Eye (tissue), 1 donor: Measurements from ENCODE around the gene PRKCA.
A peak's percentile ranks its signal among the peaks of the same experiment; 100 is the strongest.

ENCODE experiments used
- DNase-seq: peaks from one replicate; pipeline ENCODE4 v3.0.0-alpha.2; 2015

The PRKCA gene

DNA sequence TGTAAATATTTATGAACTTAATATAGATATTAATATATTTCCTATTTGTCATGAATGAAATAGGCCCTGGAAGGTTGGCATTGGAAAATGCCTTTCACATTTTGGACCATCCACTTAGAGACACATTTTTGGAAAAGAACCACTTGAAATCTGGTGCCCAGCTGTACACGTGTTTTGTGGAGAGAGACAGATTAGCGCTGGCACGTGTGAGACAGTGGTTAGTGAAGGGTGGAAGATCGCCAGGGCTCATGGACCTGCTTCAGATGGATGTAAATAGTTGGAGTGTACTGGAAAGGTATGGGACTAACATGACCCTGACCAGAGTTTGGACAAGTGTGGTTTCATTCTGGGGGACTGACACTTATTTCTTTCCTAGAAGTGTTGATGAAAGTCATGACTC is 222.9 kb downstream of the PRKCA start:
- no peak for DNase-seq

DNA sequence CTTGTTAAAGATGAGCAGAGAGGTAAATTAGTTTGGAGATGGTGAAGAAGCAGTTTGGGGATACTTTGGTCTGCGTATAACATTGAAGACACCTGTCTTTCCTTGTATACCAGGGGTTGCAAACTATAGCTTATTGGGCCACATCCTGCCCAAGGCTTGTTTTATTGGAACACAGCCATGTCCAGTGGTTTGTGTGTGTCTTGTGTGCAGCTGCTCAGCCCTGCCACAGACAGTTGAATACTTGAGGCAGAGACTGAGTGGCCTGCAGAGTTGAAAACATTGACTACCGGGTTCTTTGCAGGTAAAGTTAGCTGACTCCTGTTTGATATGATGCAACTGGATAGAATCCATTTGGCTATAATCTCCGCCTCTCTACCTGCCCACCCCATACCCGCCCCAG is 224.4 kb downstream of the PRKCA start:
- no peak for DNase-seq

DNA sequence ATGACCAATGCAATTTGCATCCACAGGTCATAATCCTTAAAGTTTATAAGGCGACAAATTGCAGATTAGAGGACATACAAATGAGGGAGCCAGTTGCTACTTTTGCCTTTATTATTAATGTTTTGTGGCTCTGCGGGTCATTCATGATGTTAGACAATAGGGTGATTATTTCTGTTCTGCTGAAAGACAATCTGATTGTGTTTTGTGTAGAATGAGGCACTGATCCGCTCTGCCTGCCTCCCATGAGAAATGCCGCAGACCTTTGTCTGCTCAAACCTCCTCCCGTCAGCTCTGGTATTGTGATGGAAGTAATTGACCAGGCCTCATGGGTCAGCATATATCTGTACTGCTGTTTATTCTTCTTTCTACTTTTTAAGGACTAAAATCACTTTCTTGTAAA is 224.9 kb downstream of the PRKCA start:
- peak; percentile 61 for DNase-seq

DNA sequence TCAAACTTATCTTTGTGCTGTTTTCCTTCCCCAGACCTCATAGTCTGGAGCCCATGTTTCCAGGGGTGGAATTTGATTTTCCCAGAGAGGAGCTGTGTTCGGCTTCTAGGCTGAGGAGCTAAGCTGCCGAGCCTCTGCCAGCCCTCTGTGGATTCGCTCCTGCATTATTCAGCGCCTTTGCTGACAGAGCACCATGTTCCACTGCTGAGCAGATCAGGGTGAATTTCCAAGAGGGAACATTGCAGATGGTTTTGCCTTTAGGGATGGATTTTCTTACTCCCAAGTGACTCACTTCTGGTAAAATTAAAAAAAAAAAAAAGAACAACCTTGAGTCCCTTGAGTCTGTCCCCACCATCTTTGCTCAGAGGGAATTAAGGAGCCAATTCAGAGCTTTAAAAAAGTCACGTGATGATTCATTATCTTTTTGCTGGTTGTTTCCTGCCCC is 229.5 kb downstream of the PRKCA start:
- no peak for DNase-seq

DNA sequence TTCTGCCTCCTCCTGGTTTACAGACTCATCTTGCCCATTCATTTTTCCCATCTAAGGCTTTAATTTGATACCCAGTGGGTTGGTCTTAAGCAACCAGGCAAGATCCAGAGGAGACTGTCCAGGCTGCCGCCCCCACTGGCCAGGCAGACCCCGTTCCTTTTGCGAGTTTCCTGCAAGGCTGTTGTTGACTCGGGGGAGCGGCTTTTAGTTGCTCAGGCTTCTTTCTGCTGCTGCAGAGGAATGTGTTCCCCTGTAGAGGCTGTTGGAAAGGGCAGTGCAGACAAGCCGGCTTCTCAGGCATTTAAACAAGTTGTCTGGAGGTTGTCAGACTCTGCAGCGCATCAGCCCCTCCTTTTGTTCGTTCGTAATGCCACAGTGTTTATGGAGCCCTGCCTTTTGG is 231.2 kb downstream of the PRKCA start:
- DNase-seq: peak; percentile 78

DNA sequence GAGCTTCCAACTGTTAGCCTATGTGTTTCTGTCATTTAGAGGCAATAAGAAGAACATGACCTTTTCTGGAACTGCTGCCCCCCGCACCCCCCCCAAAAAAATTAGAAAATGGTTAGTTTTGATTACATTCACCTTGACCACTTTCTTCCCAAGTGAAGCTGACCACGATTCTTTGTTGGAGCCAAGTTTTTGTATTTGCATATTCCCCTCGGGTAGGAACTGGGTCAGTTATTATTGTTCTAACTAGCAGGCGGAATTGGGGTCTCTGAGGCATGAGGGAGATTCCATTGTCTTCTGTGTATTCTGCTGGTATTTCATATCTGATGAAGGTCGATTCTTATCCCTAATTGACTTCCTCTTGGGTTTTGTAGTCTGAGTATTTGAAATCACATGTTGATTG is 231.6 kb downstream of the PRKCA start:
- DNase-seq: peak; percentile 77

DNA sequence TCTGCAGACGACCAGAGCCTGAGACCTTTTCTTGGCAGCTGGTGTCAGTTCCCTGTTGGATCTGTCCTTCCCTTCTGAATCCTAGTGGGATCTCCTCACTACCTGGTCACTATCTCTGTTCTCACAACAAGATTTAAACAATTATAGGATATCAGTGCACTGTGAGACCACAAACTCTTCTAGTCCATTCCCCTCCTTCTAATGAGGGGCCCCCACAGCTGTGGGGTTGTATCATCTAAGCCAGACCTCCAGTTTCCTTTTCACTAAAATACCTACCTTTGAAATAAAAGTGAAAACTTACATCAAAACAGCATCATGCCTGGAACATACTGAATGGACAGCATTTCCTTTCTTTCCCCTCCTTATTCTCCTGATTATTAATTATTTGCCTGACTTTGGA is 233.2 kb downstream of the PRKCA start:
- no peak for DNase-seq

DNA sequence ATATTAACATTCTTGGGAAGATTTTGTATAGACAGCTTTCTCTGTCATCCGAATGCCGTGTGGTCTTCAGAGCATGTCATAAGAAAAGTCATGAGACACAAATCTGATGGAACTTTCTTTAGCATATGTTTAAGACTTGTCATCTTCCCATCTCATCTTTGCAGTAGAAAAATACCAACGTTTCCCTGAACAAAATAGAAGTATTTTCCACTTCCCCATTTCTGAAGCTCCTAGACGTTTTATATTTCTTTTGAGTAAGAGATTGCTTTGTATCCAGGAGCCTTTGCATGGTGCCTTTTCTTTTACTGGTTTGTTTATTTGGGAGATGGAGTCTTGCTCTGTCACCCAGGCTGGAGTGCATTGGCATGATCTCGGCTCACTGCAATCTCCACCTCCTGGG is 235.1 kb downstream of the PRKCA start:
- no peak for DNase-seq

DNA sequence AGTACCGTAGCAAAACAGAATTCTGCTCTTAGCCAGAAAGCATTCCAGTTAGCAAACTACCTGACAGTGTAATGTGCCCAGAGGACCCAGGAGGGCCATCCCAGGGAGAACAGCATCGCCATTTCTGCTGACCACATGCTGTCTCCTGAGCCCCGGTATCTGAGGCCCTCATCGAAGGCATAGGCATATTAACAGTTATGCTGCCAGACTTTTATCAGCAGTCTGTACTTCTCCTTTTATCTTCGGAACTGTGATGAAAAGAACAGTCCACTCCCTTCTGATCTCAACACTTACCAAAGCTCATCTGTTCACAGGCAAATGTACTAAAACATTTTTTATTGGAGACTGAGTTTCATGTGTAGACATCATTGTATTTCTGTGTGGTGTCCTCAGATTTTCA is 236.4 kb downstream of the PRKCA start:
- no peak for DNase-seq

DNA sequence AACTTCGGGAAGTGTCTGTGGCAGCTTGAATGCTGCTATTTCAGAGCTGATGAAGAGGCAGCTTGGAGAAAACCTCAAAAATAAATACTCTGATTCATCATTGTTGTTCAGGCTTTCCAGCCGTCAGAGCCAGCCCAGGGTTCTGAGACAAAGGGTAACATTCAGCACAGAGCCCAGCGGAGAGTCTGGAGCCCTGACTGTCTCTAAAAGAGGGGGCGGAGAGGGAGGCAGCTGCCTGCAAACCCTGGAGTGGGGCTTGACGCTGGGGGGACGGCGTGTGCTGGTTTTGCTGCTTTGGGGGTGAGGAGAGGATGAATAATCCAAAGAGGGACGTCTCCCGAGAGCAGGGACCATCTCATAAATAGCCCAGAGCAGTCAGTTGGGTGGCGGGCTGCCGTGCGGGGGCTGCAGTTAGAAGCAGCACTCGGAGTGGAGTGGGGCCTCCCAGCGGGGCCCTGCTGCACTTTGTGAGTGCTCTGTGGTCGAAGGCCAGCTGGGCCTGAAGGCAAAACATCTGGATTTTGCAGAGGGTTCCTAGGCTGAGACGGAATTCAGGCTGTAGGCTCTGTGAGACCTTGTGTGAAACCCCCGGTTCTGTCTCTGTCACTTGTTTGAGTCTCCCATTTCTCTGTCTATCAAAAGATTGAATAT is 237.8 kb downstream of the PRKCA start:
- DNase-seq: peak; percentile 76

DNA sequence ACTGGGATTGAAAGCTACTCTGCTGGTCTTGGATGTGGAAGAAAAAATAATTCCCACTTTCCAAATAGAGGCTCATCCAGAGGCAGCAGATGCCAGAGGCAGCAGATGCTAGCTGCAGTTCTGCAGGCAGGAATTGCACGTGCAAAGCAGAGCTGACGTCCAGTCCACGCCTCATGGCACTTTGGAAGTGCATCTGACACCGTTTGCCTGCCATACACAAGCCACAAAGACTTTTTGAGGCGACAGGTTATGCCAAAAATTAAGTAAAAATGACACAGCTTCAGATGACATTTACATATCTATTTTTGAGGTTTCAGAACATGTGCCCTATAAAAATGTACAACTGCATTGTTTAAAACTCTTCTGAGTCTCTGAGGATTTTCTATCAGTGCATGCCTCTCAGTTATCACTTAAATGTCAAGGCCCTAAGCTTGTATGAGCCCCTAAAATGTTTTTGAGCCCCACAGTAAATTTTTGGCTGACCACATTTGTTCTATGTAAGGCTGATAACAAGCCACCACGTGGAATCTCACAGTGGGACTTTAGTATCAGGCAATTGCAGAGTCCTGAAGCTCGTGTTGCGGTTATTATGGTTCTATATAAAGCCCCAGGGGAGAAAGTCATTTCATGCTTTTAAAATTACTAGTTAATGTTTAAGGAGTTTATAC is 239.2 kb downstream of the PRKCA start:
- DNase-seq: no peak

DNA sequence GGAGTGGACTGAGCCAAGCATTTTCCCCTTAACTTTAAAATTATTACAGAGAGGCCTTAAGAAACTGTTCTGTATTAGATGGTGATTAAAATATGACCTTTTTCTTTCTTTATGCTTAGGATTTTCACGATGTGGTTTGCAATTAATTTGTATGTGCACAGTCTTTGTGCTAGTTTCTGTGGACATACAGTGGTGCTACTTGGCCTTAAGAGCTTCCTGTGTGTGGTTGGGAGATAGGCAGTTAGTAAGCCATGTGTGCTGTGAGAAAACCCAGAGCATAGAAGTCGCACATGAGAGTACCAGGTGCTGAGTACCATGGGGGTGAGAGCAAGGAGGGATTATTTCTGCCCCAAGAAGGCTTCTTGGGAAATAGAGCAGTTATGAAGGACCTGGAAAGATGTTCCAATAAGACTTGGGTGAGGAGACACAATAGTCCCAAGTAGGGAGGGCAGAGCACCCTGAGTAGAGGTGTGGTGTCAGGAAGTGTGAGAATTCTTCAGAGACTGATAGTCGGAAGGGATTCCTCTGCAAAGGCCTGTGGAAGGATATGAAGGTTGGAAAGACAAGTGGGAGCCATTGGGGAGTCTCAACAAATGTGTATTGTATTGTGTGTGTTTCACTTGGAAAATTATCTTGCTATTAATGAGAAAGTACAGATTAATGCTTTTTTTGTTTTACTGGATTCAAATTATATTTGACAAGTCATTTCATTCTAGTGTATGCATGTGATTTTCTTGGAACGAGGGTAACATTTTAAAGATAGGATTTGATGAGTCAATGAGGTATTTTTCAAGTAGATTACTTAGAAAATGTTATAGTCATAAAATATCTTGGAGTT is 239.9 kb downstream of the PRKCA start:
- DNase-seq: no peak

DNA sequence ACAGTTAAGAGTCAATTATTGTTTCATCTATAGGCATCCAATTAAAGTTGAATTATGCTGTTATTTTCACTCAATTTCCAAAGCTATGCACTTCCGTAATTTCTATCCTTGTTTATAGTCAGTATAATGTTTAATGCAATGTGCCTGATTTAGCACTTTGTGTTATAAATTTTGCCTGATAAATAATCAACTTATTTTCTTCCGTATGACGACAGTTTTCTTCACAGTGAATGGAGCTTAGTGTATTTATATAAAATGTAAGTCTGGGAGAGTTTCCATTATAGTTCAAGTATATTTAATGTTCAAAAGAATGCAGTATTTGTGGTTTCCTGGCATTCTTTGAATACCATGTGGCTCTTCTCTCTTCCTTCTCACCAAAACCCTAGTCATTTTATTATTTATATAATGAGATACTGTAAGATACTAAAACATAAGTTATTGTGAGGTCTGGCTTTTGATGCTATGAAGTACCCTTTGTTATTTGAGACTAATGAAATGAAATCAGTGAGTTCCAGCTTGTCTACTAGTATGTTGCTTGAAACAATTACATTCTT is 240.6 kb downstream of the PRKCA start:
- DNase-seq: peak; percentile 46

DNA sequence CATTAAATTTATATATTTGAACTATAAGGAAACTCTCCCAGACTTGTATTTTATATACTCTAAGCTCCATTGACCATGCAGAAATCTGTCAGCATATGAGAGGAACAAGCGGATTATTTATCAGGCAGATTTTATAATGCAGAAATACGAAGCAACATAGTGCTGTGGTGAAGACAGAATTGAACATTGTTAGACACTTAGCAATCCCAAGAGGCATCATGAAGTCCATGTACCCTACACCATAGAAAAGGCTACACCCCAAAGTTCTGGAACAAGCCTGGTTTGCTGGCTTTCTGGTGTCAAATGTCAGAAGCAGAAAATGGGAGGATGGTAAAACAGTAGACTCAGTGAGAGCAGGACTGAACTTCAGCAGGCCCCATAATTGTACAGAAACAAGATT is 241.1 kb downstream of the PRKCA start:
- DNase-seq: no peak

DNA sequence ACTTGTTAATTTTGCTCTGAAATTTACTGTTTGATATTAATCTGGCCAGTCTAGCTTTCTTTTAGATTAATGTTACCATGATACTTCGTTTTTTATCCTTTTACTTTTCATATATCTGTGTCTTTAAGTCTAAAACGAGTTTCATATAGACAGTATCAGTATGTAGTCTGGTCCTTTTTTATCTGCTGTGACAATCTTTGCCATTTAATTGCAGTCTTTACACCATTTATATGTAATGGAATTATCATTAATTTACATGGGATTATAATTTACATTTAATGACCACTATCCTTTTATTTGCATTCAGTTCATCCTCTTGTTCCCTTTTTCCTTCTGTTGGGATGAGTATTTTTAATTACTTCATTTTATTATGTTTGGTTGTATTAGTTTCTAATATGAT is 243.5 kb downstream of the PRKCA start:
- DNase-seq: no peak

DNA sequence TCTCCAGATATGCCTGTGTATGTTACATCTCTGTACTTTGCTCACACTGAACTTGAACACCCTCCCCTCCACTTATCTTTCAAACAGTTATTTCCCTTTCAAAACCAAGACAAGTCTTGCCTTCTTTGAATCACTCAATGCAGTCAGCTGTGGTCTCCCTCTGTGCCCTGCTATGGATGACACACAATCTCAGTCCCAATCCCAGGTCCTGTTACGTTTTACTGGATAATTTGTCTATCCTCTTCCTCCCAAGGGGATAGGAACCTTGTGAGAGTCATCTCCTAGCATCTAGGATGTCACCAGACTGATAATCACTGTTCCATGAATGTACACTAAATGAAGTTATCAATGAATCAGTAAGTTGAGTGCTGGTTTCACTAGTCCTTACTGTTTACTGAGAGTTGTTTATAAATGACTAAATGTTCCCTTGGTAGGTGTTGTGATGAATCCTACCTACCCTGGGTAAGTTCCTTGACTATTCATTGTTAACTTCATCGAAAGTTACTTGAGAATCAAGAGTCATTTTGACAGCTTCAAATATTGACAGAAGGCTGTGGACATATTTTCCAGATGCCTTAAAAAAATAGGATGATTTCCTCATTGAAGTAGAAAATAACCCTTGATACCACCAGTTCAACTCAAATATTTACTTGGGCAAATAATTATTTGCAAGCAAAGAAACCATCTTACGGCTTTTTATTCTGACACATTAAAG is 244.9 kb downstream of the PRKCA start:
- no peak for DNase-seq

DNA sequence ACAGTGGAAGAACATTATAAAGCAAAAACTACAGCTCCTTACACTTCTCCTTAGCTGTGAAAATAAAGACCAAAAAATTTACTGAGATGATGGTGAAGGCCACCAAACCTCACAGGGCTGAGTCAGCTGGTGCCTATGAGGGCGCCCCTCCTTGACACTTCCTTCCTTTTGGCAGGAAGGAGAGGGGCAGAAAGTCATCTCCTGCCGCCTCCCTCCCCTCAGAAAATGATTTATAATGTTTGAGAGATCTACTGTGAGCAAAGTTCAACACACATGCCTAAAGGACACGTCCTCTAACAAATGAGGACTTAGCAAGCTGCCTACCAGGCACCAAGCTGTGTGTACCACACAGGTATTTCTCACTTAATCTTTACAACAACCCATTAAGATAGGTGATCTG is 245.7 kb downstream of the PRKCA start:
- DNase-seq: no peak

DNA sequence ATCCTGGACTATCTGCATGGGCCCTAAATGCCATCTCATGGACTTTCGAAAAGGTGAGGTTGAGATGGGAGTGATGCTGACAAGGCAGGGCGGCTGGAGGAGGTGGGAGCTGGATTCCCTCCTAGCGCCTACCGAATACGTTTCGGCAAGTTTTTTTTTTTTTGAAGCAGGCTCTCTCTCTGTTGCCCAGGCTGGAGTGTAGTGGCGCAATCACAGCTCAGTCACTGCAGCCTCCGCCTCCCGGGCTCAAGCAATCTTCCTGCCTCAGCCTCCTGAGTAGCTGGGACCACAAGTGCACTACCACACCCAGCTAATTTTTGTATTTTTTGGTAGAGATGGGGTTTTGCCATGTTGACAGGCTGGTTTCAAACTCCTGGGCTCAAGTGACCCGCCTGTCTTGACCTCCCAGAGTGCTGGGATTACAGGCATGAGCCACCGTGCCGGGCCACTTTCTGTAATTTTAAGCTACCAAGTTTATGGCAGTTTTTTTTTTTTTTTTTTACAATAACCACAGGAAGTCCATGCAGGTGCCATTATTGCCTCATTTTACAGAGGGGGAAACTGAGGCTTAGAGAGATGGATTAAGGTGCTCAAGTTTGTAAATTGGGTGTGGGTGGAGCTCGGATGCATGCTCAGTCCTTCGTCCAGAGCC is 246.4 kb downstream of the PRKCA start:
- no peak for DNase-seq

DNA sequence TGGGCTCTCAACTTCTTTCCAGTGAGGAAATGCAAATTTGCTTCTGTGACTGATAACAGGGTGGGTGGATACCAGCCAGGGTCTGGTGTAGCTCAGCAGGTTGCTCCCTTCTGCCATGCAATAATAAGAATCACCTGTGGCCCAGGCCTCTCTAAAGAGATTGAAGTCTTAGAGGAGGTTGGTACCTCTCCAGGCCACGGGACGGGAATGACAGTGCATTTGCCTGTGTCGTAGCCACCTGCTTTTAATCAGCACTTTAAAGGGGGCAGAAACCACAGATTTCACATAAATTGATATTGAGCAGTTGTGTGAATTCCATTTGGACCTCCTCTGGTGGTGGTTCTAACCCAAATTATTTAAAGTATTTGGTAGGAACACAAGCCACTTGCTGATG is 246.9 kb downstream of the PRKCA start:
- DNase-seq: no peak

DNA sequence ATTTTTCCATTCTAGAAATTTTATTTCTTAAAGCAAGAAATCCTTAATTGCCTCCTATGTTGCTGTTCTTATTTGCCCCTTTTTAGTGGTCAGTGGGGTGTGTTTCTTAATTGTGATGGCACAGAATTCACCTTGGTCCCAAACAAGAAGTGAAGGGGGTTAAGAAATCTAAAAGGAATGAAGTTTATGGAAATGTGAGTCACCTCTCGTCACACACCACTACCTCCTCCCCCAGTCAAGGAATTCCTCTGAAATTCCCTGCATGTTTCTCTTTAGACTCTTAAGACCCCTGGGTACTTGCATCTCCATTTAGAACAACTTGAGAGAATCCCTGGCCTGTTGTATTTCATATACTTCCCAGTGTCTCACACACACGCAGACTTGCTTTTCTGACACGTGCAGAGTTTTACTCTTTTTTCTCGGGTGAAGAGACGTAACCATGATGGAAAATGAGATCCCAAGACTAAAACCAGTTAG is 247.4 kb downstream of the PRKCA start:
- DNase-seq: no peak

DNA sequence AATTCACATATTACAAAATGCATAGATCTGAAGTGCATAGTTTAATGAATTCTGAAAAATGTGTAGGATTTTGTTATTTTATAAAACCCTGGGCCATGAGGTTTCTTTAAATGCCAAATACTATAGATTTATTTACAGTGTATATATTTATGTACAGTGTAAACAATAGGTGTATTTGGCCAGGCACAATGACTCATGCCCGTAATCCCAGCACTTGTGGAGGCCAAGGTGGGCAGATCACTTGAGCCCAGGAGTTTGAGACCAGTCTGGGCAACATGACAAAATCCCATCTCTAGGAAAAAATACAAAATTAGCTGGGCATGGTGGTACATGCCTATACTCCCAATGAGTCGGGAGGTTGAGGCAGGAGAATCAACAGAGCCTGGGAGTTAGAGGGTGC is 249.4 kb downstream of the PRKCA start:
- no peak for DNase-seq

DNA sequence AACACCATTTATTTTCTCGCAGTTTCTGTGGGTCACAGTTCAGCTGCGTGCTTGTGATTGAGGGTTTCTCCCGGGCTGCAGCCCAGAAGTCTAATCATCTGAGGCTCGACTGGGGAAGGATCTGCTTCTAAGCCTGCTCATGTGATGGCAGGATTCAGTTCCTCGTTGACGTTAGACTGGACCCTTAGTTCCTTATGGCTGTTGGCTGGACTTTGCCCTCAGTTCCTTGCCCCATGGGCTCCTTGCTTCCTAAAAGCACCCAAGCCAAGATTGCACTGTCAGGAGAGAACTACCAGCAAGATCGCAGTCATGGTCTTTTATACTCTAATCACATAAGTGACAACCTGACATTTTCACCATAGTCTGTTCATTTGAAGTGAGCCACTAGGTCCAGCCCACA is 250.0 kb downstream of the PRKCA start:
- no peak for DNase-seq
